Panc1 (cell line): ENCODE results near the gene CRY2. TPM values are rescaled to one million over a fixed set of nuclear protein-coding genes. Genes with fewer than 3 reads are reported as not detected.

Experiments
- ATAC-seq: fragments of 200-7000 bp; cut with Tn5 transposase; 2 replicates; pipeline ENCODE4 v1.9.1; 2020; ENCODE audit warnings: mild to moderate bottlenecking, moderate library complexity
- BruUV-seq: library from RNA; stranded (reverse); fragments of 400-500 nt; replicated peaks from 2 replicates; lab custom pipeline; 2021; lab: Mats Ljungman, UMichigan
- CTCF ChIA-PET: fragments of 300-600 bp; sonication (Branson Sonifier 250); formaldehyde crosslinking; loops from one replicate; lab custom pipeline; 2022; ENCODE audit warnings: antibody characterized with exemption; lab: Charles Lee
- POLR2A ChIA-PET: fragments of 300-600 bp; sonication (Branson Sonifier 250); formaldehyde crosslinking; loops from one replicate; lab custom pipeline; 2022; ENCODE audit warnings: antibody characterized with exemption; lab: Charles Lee
- DNase-seq: peaks from one replicate; pipeline ENCODE4 v3.0.0-alpha.2; 2010; ENCODE audit warnings: low read depth, low spot score
- H3K27ac ChIP-seq: 2 replicates; pipeline ENCODE4 v1.5.1; 2011; ENCODE audit warnings: mild to moderate bottlenecking, low read length, inconsistent platforms
- H3K27me3 ChIP-seq: fragments of 200-500 bp; sonication (Bioruptor generic); 2 replicates; pipeline ENCODE4 v1.6.0; 2014; ENCODE audit warnings: low read length, inconsistent platforms; ENCODE audit not compliant: control insufficient read depth, insufficient read depth
- H3K36me3 ChIP-seq: fragments of 200-500 bp; sonication (Bioruptor generic); 2 replicates; pipeline ENCODE4 v1.5.1; 2014; ENCODE audit warnings: inconsistent platforms, mild to moderate bottlenecking, low read length, moderate library complexity; ENCODE audit not compliant: control insufficient read depth, insufficient read depth
- H3K4me1 ChIP-seq: 2 replicates; pipeline ENCODE4 v1.5.1; 2011; ENCODE audit warnings: inconsistent platforms, mild to moderate bottlenecking, low read length, moderate library complexity; ENCODE audit not compliant: control insufficient read depth, insufficient read depth
- H3K4me3 ChIP-seq, 2 experiments: 2 replicates each; pipeline ENCODE4 v1.5.1; 2011 to 2012; ENCODE audit warnings: low read depth in 2 of 2, low read length in 2 of 2, mild to moderate bottlenecking in 2 of 2, inconsistent platforms in 1 of 2, moderate library complexity in 1 of 2
- H3K9me3 ChIP-seq: fragments of 200-500 bp; sonication (Bioruptor generic); 2 replicates; pipeline ENCODE4 v1.5.1; 2014; ENCODE audit warnings: low read depth, mild to moderate bottlenecking, inconsistent platforms, low read length, moderate library complexity; ENCODE audit not compliant: control insufficient read depth, insufficient read depth
- CTCF ChIP-seq: fragments of 450-650 bp; IDR thresholded peaks from 2 replicates; pipeline ENCODE4 v1.5.1; 2017; ENCODE audit warnings: mild to moderate bottlenecking
- POLR2AphosphoS5 ChIP-seq: IDR thresholded peaks from 2 replicates; pipeline ENCODE4 v1.6.1; 2012; ENCODE audit warnings: mild to moderate bottlenecking, low read depth, low read length, moderate library complexity
- REST ChIP-seq, 2 experiments: IDR thresholded peaks; 2 replicates each; pipeline ENCODE4 v1.6.1; 2011 to 2012; ENCODE audit warnings: low read depth in 2 of 2, control low read depth in 1 of 2, low read length in 1 of 2, mild to moderate bottlenecking in 1 of 2, moderate library complexity in 1 of 2; ENCODE audit not compliant: insufficient read depth in 1 of 2
- SIN3A ChIP-seq: IDR thresholded peaks from 2 replicates; pipeline ENCODE4 v1.6.1; 2012; ENCODE audit warnings: low read depth, mild to moderate bottlenecking, low read length, moderate library complexity, borderline replicate concordance; ENCODE audit not compliant: insufficient read depth
- TCF7L2 ChIP-seq: IDR thresholded peaks from 2 replicates; pipeline ENCODE4 v1.6.1; 2011; ENCODE audit warnings: mild to moderate bottlenecking, low read depth, low read length, inconsistent platforms
- in situ Hi-C: cut with HindIII; loops from 2 replicates; pipeline ENCODE4 v1.10.0; 2016; ENCODE audit warnings: low sequenced_read_pairs, low pct_unique_long_range_greater_than_20kb
- intact Hi-C: fragments of 100-400 bp; cut with micrococcal nuclease; formaldehyde crosslinking; loops from one replicate; pipeline ENCODE4 v1.10.0; 2022; ENCODE audit not compliant: unreplicated experiment
- total RNA-seq: library from RNA; stranded (reverse); gene quantifications from one replicate; pipeline ENCODE4 v1.2.1, GENCODE V29; 2021; ENCODE audit not compliant: unreplicated experiment

CRY2 gene
- total RNA-seq, 1 experiment from 2014 or later, result 14.6 TPM

GRCh38 chr11:45901626-45902025 is 54.4 kb downstream of the CRY2 start:
- in situ Hi-C loops, result no loop called here
- DNase-seq (no peak), ATAC-seq (no peak)
- no TSS peak for BruUV-seq
- no peaks in the 10 kb centered on the region for H3K27me3 ChIP-seq
- intact Hi-C loops, result no loop called here
- no peak overlapping the region for H3K27ac ChIP-seq
- no peaks in the 10 kb centered on the region for H3K9me3 ChIP-seq
- H3K4me3 ChIP-seq, result no peak overlapping the region
- CTCF ChIA-PET, result no interaction called here
- POLR2A ChIA-PET, result interaction anchor here (0.6 to 1.1 kb wide), 2 partner anchors 55 to 499 kb away, joined by 3 read pairs; partner anchors contain the start of gene CRY2
- TF ChIP-seq REST (IDR thresholded peaks at IDR 0.05; ENCODE audit: insufficient read depth in 1 of 2, low read depth in 2 of 2, low read length in 1 of 2) (no peak), SIN3A (no peak), CTCF (no peak), TCF7L2 (no peak), POLR2AphosphoS5 (no peak)
- H3K4me1 ChIP-seq, result peaks cover 6% of the 10 kb centered on the region; the same call in 1 of the 2 replicates
- H3K36me3 ChIP-seq, result no peaks in the 10 kb centered on the region

- ATAC-seq, result no peak
- Histone ChIP-seq H3K27me3 (no peaks in the 10 kb centered on the region), H3K27ac (no peak overlapping the region), H3K36me3 (no peaks in the 10 kb centered on the region), H3K4me3 (no peak overlapping the region), H3K4me1 (peaks cover 6% of the 10 kb centered on the region; the same call in 1 of the 2 replicates), H3K9me3 (no peaks in the 10 kb centered on the region)
- ChIA-PET CTCF (no interaction called here), POLR2A (no interaction called here)
- TF ChIP-seq POLR2AphosphoS5 (no peak), CTCF (no peak), TCF7L2 (no peak), SIN3A (no peak), REST (IDR thresholded peaks at IDR 0.05; ENCODE audit: insufficient read depth in 1 of 2, low read depth in 2 of 2, low read length in 1 of 2) (no peak)
- no TSS peak for BruUV-seq
- intact Hi-C loops (no loop called here), in situ Hi-C loops (no loop called here)
- no peak for DNase-seq
Measured at GRCh38 chr11:45902452-45903380, 55.4 kb downstream of the CRY2 start.
